Endothelial cell of umbilical vein (primary cell): Measurements from ENCODE around the gene TFDP2. TPM values are rescaled to one million over a fixed set of nuclear protein-coding genes. Genes with fewer than 3 reads are reported as not detected.
"Not testable (repeated sequence)": the region's sequence is repeated elsewhere in the genome, so short reads cannot be mapped to it uniquely, and the experiment has no call there.

Experiments
- BruUV-seq: library from RNA; stranded (reverse); fragments of 400-500 nt; replicated peaks from 2 replicates; lab custom pipeline; 2021; lab: Mats Ljungman, UMichigan
- CTCF ChIA-PET: fragments of 300-600, 350-600 bp; sonication (Branson Sonifier 250); formaldehyde crosslinking; loops from one replicate; lab custom pipeline; 2021; ENCODE audit warnings: antibody characterized with exemption, inconsistent platforms; lab: Charles Lee
- POLR2A ChIA-PET: fragments of 300-600, 350-600 bp; sonication (Branson Sonifier 250); formaldehyde crosslinking; loops from one replicate; lab custom pipeline; 2021; ENCODE audit warnings: antibody characterized with exemption, inconsistent platforms; lab: Charles Lee
- DNase-seq: peaks from one replicate; pipeline ENCODE4 v3.0.0-alpha.2; 2011; ENCODE audit warnings: low read depth, low spot score
- FAIRE-seq: peaks from 2 replicates; lab custom pipeline; 2011; peaks lifted over from hg19 to GRCh38; lab: Jason Lieb, UNC
- H2AFZ ChIP-seq: 2 replicates; pipeline ENCODE4 v1.6.0; 2012; ENCODE audit warnings: low read depth, low read length, control low read depth, inconsistent platforms
- H3K27ac ChIP-seq: 2 replicates; pipeline ENCODE4 v1.5.1; 2011; ENCODE audit warnings: low read depth, mild to moderate bottlenecking, control low read depth, low read length, moderate library complexity; ENCODE audit not compliant: insufficient read depth
- H3K27me3 ChIP-seq, 2 experiments: 2 replicates each; pipeline versions ENCODE4 v1.6.0 to v1.6.1; 2011; ENCODE audit warnings: low read length in 2 of 2, mixed read lengths in 1 of 2; ENCODE audit not compliant: control insufficient read depth in 2 of 2, insufficient read depth in 2 of 2
- H3K36me3 ChIP-seq, 2 experiments: 2 replicates in 1 of 2; 3 replicates in 1 of 2; pipeline ENCODE4 v1.5.1; 2011; ENCODE audit warnings: low read length in 2 of 2, mild to moderate bottlenecking in 1 of 2, moderate library complexity in 1 of 2; ENCODE audit not compliant: control insufficient read depth in 2 of 2, insufficient read depth in 2 of 2; ENCODE audit errors: extremely low read depth in 1 of 2
- H3K4me1 ChIP-seq: 3 replicates; pipeline ENCODE4 v1.5.1; 2011; ENCODE audit warnings: mild to moderate bottlenecking, low read length; ENCODE audit not compliant: control insufficient read depth, insufficient read depth; ENCODE audit errors: extremely low read depth
- H3K4me2 ChIP-seq: 2 replicates; pipeline ENCODE4 v1.6.1; 2011; ENCODE audit warnings: low read length, control low read depth, mixed read lengths; ENCODE audit not compliant: insufficient read depth
- H3K4me3 ChIP-seq, 3 experiments: fragments of 200-600 bp in 1 of 3; sonication (generic), shearing (Covaris generic) in 1 of 3; replicated peaks in 1 of 3; 2 replicates each; pipeline ENCODE4 v1.5.1; 2011 to 2016; ENCODE audit warnings: control low read depth in 3 of 3, low read length in 3 of 3, mild to moderate bottlenecking in 2 of 3, inconsistent platforms in 1 of 3, low read depth in 1 of 3, moderate library complexity in 1 of 3; ENCODE audit not compliant: insufficient read depth in 1 of 3
- H3K79me2 ChIP-seq: 2 replicates; pipeline ENCODE4 v1.6.0; 2012; ENCODE audit warnings: low read length, inconsistent platforms; ENCODE audit not compliant: control insufficient read depth, insufficient read depth
- H3K9ac ChIP-seq: replicated peaks from 2 replicates; pipeline ENCODE3; 2011; ENCODE audit warnings: low read length, control low read depth; ENCODE audit not compliant: insufficient read depth; ENCODE audit errors: extremely low read depth
- H3K9me1 ChIP-seq: replicated peaks from 3 replicates; pipeline ENCODE4 v1.6.0; 2011; ENCODE audit warnings: mild to moderate bottlenecking, low read length; ENCODE audit not compliant: control insufficient read depth, insufficient read depth; ENCODE audit errors: extremely low read depth
- H3K9me3 ChIP-seq: replicated peaks from 2 replicates; pipeline ENCODE4 v1.5.1; 2012; ENCODE audit warnings: low read length, inconsistent platforms; ENCODE audit not compliant: control insufficient read depth, insufficient read depth
- H4K20me1 ChIP-seq: replicated peaks from 2 replicates; pipeline ENCODE3; 2011; ENCODE audit warnings: mild to moderate bottlenecking, low read length; ENCODE audit not compliant: control insufficient read depth, insufficient read depth; ENCODE audit errors: extremely low read depth
- EZH2 ChIP-seq: IDR thresholded peaks from 2 replicates; pipeline ENCODE4 v1.6.1; 2012; ENCODE audit warnings: borderline replicate concordance, low read depth, mild to moderate bottlenecking, moderate library complexity, low read length, inconsistent platforms; ENCODE audit not compliant: severe bottlenecking
- FOS ChIP-seq: IDR thresholded peaks from 2 replicates; pipeline ENCODE4 v1.6.1; 2011; ENCODE audit warnings: mild to moderate bottlenecking, low read length, moderate library complexity, borderline replicate concordance; ENCODE audit not compliant: insufficient read depth
- GATA2 ChIP-seq: IDR thresholded peaks from 2 replicates; pipeline ENCODE4 v1.7.0; 2011; ENCODE audit warnings: low read depth, mild to moderate bottlenecking, moderate library complexity, mixed read lengths, low read length; ENCODE audit not compliant: insufficient read length, insufficient read depth
- JUN ChIP-seq: IDR thresholded peaks from 2 replicates; pipeline ENCODE4 v1.6.1; 2011; ENCODE audit warnings: borderline replicate concordance, low read depth; ENCODE audit not compliant: insufficient read length, insufficient read depth
- MAX ChIP-seq: IDR thresholded peaks from 2 replicates; pipeline ENCODE4 v1.6.1; 2011; ENCODE audit not compliant: insufficient read depth, insufficient read length
- MYC ChIP-seq: IDR thresholded peaks from one replicate; pipeline ENCODE4 v1.6.1; 2011; ENCODE audit warnings: mild to moderate bottlenecking, low read depth, low read length
- POLR2A ChIP-seq: IDR thresholded peaks from 2 replicates; pipeline ENCODE4 v1.6.1; 2012; ENCODE audit warnings: low read depth, mild to moderate bottlenecking, control low read depth, low read length
- POLR2AphosphoS5 ChIP-seq: IDR thresholded peaks from 2 replicates; pipeline ENCODE4 v1.6.1; 2012; ENCODE audit warnings: low read depth, mild to moderate bottlenecking, control low read depth, low read length, moderate library complexity; ENCODE audit not compliant: insufficient read depth
- dilution Hi-C: fragments of 300-500 bp; cut with MboI; formaldehyde crosslinking; loops from one replicate; pipeline ENCODE4 v1.15.0; 2019; ENCODE audit warnings: low sequenced_read_pairs; ENCODE audit not compliant: extremely low pct_ligation_motif_present
- intact Hi-C: fragments of 100-400 bp; cut with micrococcal nuclease; formaldehyde crosslinking; loops from one replicate; pipeline ENCODE4 v1.10.0; 2022
- polyA plus RNA-seq, 4 experiments: library from polyadenylated mRNA; depleted of rRNA in 3 of 4; stranded (reverse) in 3 of 4; unstranded in 1 of 4; fragments of >200 nt; gene quantifications; 2 replicates each; pipeline versions ENCODE4 v1.2.1 to v1.2.3, GENCODE V29; 2011 to 2012; ENCODE audit warnings: missing spikeins in 1 of 4
- total RNA-seq: library from RNA; stranded (reverse); gene quantifications from 2 replicates; pipeline ENCODE4 v1.2.3, GENCODE V29; 2021
- TF ChIP-seq, protein P1 (sequence below), 2 donors: IDR thresholded peaks; 1 replicate in 1 of 2; 2 replicates in 1 of 2; pipeline ENCODE4 v1.5.1; 2011; ENCODE audit warnings: low read length in 2 of 2, mild to moderate bottlenecking in 2 of 2, moderate library complexity in 2 of 2, control low read depth in 1 of 2, inconsistent platforms in 1 of 2, low read depth in 1 of 2; ENCODE audit not compliant: insufficient read depth in 1 of 2; ENCODE audit errors: extremely low read depth in 1 of 2

The TFDP2 gene
- total and polyA plus RNA-seq, 2 donors (not counting 3 experiments of a cell fraction or from before 2014, with no cell fraction given), result 8.5 to 21.5 TPM

DNA sequence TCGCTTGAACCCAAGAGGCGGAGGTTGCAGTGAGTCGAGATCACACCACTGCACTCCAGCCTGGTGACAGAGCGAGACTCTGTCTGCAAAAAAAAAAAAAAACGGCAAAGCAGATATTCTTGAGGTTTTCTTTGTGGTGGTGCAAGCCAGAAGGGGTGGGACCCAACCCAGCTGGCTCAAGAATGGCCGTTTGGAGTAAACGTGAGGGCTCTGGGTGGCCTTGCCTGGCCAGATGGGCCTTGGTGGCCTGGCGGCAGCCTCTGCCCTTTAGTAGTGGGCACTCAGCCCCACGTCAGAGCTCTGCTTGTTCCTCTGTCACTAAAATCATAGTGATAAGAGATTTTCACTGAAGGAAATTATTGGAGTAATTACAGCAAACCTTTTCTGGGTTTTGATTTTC is 222.4 kb downstream of the TFDP2 start:
- Histone ChIP-seq H2AFZ (no peak overlapping the region), H3K27ac (no peak overlapping the region), H3K4me2 (no peak overlapping the region), H3K36me3 (peaks cover 3 to 10% of the 10 kb centered on the region in 2 experiments), H3K9me1 (no peaks in the 10 kb centered on the region), H4K20me1 (no peaks in the 10 kb centered on the region), H3K9me3 (no peaks in the 10 kb centered on the region), H3K4me1 (no peaks in the 10 kb centered on the region), H3K79me2 (no peaks in the 10 kb centered on the region), H3K9ac (no peak overlapping the region), H3K4me3 (no peak overlapping the region), H3K27me3 (no peaks in the 10 kb centered on the region)
- ChIA-PET CTCF (interaction anchor here (0.6 to 1.5 kb wide), 2 partner anchors 13 to 14 kb away, joined by 3 read pairs; no protein-coding TSS in a partner anchor), POLR2A (no interaction called here)
- BruUV-seq, result no TSS peak
- intact Hi-C loops, result no loop called here
- dilution Hi-C loops, result no loop called here
- FAIRE-seq, result no peak
- DNase-seq, result no peak
- TF ChIP-seq POLR2AphosphoS5 (no peak), JUN (no peak), MYC (no peak), FOS (no peak), GATA2 (no peak), MAX (no peak), POLR2A (no peak), EZH2 (no peak)
- TF ChIP-seq, protein P1, sequence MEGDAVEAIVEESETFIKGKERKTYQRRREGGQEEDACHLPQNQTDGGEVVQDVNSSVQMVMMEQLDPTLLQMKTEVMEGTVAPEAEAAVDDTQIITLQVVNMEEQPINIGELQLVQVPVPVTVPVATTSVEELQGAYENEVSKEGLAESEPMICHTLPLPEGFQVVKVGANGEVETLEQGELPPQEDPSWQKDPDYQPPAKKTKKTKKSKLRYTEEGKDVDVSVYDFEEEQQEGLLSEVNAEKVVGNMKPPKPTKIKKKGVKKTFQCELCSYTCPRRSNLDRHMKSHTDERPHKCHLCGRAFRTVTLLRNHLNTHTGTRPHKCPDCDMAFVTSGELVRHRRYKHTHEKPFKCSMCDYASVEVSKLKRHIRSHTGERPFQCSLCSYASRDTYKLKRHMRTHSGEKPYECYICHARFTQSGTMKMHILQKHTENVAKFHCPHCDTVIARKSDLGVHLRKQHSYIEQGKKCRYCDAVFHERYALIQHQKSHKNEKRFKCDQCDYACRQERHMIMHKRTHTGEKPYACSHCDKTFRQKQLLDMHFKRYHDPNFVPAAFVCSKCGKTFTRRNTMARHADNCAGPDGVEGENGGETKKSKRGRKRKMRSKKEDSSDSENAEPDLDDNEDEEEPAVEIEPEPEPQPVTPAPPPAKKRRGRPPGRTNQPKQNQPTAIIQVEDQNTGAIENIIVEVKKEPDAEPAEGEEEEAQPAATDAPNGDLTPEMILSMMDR (IDR thresholded peaks at IDR 0.05; ENCODE audit: extremely low read depth in 1 of 2, insufficient read depth in 1 of 2, low read depth in 1 of 2, low read length in 2 of 2), result no peak

- H3K27me3 ChIP-seq, H3K4me1 ChIP-seq, H3K4me2 ChIP-seq, H3K4me3 ChIP-seq, intact Hi-C loops, H2AFZ ChIP-seq, H3K79me2 ChIP-seq, H3K27ac ChIP-seq, dilution Hi-C loops, H3K9me1 ChIP-seq, DNase-seq, H3K9me3 ChIP-seq, CTCF ChIA-PET, H4K20me1 ChIP-seq, H3K9ac ChIP-seq: not testable (repeated sequence)
- peak; percentile 37 for FAIRE-seq
- peaks cover 3 to 10% of the 10 kb centered on the region in 2 experiments for H3K36me3 ChIP-seq
- POLR2A ChIA-PET, result interaction anchor here (0.7 kb wide), 1 partner anchor 206 kb away, joined by 3 read pairs; no protein-coding TSS in a partner anchor
- TSS peak; percentile 92 for BruUV-seq
These were observed 223.7 kb downstream of the TFDP2 start for GRCh38 chr3:141925677-141926076.
